MCF 10A (cell line): Measurements from ENCODE around the gene POLR2E. TPM values are rescaled to one million over a fixed set of nuclear protein-coding genes. Genes with fewer than 3 reads are reported as not detected.

Experiments used
- BruUV-seq: library from RNA; stranded (reverse); fragments of 400-500 nt; replicated peaks from 2 replicates; lab custom pipeline; 2021; lab: Mats Ljungman, UMichigan
- CTCF ChIA-PET: fragments of 300-600 bp; sonication (Branson Sonifier 250); formaldehyde crosslinking; extraction: SDS; loops from one replicate; lab custom pipeline; 2021; ENCODE audit warnings: antibody characterized with exemption, inconsistent platforms; lab: Yijun Ruan, JAX
- POLR2A ChIA-PET: fragments of 300-600, 350-650 bp; sonication (Branson Sonifier 250); formaldehyde crosslinking; extraction: SDS; loops from one replicate; lab custom pipeline; 2020; ENCODE audit warnings: antibody characterized with exemption, inconsistent platforms; lab: Yijun Ruan, JAX
- DNase-seq: peaks from one replicate; pipeline ENCODE4 v3.0.0-alpha.2; 2018; ENCODE audit not compliant: unreplicated experiment
- H3K27ac Mint-ChIP-seq: one replicate; pipeline ENCODE4 v1.8.0; 2022; ENCODE audit warnings: mild to moderate bottlenecking, low read depth, mixed read lengths; ENCODE audit not compliant: unreplicated experiment
- H3K27me3 Mint-ChIP-seq: one replicate; pipeline ENCODE4 v1.8.0; 2022; ENCODE audit warnings: mixed read lengths; ENCODE audit not compliant: insufficient read depth, unreplicated experiment
- H3K36me3 Mint-ChIP-seq: one replicate; pipeline ENCODE4 v1.8.0; 2022; ENCODE audit warnings: mild to moderate bottlenecking, moderate library complexity, mixed read lengths; ENCODE audit not compliant: insufficient read depth, unreplicated experiment
- H3K4me1 Mint-ChIP-seq: one replicate; pipeline ENCODE4 v1.8.0; 2022; ENCODE audit warnings: mixed read lengths; ENCODE audit not compliant: insufficient read depth, unreplicated experiment
- H3K4me3 Mint-ChIP-seq: one replicate; pipeline ENCODE4 v1.8.0; 2022; ENCODE audit warnings: mild to moderate bottlenecking, moderate library complexity, mixed read lengths; ENCODE audit not compliant: unreplicated experiment
- H3K9me3 Mint-ChIP-seq: one replicate; pipeline ENCODE4 v1.8.0; 2022; ENCODE audit warnings: mixed read lengths; ENCODE audit not compliant: unreplicated experiment
- CTCF ChIP-seq: fragments of 200-600 bp; IDR thresholded peaks from one replicate; pipeline ENCODE4 v1.8.0; 2022; ENCODE audit warnings: antibody characterized with exemption, mild to moderate bottlenecking; ENCODE audit not compliant: unreplicated experiment
- intact Hi-C: fragments of 100-400 bp; cut with micrococcal nuclease; formaldehyde crosslinking; loops from 2 replicates; pipeline ENCODE4 v1.14.1; 2022
- total RNA-seq: library from RNA; stranded (reverse); gene quantifications from 2 replicates; pipeline ENCODE4 v1.2.3, GENCODE V29; 2022

POLR2E gene
- total RNA-seq, 1 experiment from 2014 or later: 184 TPM

GRCh38 chr19:1088416-1089010, 6.7 kb downstream of the POLR2E start:
- peaks cover 6% of the 10 kb centered on the region for H3K4me1 Mint-ChIP-seq
- no peaks in the 10 kb centered on the region for H3K27me3 Mint-ChIP-seq
- CTCF ChIA-PET: interaction anchor here (0.7 kb wide), 1 partner anchor 454 kb away, joined by 4 read pairs; no protein-coding TSS in a partner anchor
- peaks cover 50% of the 10 kb centered on the region for H3K36me3 Mint-ChIP-seq
- DNase-seq: no peak
- no peak for TF ChIP-seq CTCF
- no peak overlapping the region for H3K4me3 Mint-ChIP-seq
- BruUV-seq: no TSS peak
- POLR2A ChIA-PET: interaction anchor here (0.5 to 0.6 kb wide), 2 partner anchors 10 to 13 kb away, joined by 3 read pairs; no protein-coding TSS in a partner anchor
- H3K27ac Mint-ChIP-seq: no peak overlapping the region
- no peaks in the 10 kb centered on the region for H3K9me3 Mint-ChIP-seq
- intact Hi-C loops: no loop called here

GRCh38 chr19:1087813-1088415, 7.3 kb downstream of the POLR2E start:
- ChIA-PET POLR2A (interaction anchor here (0.5 to 1.4 kb wide), 2 partner anchors 9 to 17 kb away, joined by 3 to 5 read pairs; no protein-coding TSS in a partner anchor), CTCF (interaction anchor here (0.5 to 0.7 kb wide), 2 partner anchors 192 to 455 kb away, joined by 4 to 5 read pairs; no protein-coding TSS in a partner anchor)
- H3K4me3 Mint-ChIP-seq: no peak overlapping the region
- H3K27me3 Mint-ChIP-seq: no peaks in the 10 kb centered on the region
- intact Hi-C loops: no loop called here
- no peak for TF ChIP-seq CTCF
- DNase-seq: no peak
- BruUV-seq: TSS peak; percentile 24
- peak overlapping the region; percentile 49 for H3K27ac Mint-ChIP-seq
- no peaks in the 10 kb centered on the region for H3K4me1 Mint-ChIP-seq
- no peaks in the 10 kb centered on the region for H3K9me3 Mint-ChIP-seq
- peaks cover 48% of the 10 kb centered on the region for H3K36me3 Mint-ChIP-seq

- DNase-seq: no peak
- Mint-ChIP-seq H3K9me3 (no peaks in the 10 kb centered on the region), H3K4me1 (peaks cover 6% of the 10 kb centered on the region), H3K27me3 (no peaks in the 10 kb centered on the region), H3K36me3 (peaks cover 42% of the 10 kb centered on the region), H3K27ac (no peak overlapping the region), H3K4me3 (no peak overlapping the region)
- ChIA-PET CTCF (interaction anchor here (0.7 to 1.0 kb wide), 2 partner anchors 15 to 26 kb away, joined by 3 read pairs; no protein-coding TSS in a partner anchor), POLR2A (interaction anchor here (1.0 to 3.8 kb wide), 5 partner anchors 8 to 64 kb away, joined by 3 to 19 read pairs (median 3); no protein-coding TSS in a partner anchor)
- BruUV-seq: no TSS peak
- TF ChIP-seq CTCF: no peak
- intact Hi-C loops: no loop called here
Measured at GRCh38 chr19:1086613-1087012, 8.6 kb downstream of the POLR2E start.

- BruUV-seq: no TSS peak
- Mint-ChIP-seq H3K4me3 (no peak overlapping the region), H3K36me3 (peaks cover 37% of the 10 kb centered on the region), H3K27me3 (no peaks in the 10 kb centered on the region), H3K4me1 (peaks cover 6% of the 10 kb centered on the region), H3K9me3 (no peaks in the 10 kb centered on the region), H3K27ac (no peak overlapping the region)
- TF ChIP-seq CTCF: no peak
- CTCF ChIA-PET: interaction anchor here (0.7 to 1.0 kb wide), 2 partner anchors 16 to 25 kb away, joined by 3 read pairs; no protein-coding TSS in a partner anchor
- intact Hi-C loops: no loop called here
- POLR2A ChIA-PET: interaction anchor here (0.6 to 3.8 kb wide), 8 partner anchors 8 to 64 kb away, joined by 3 to 19 read pairs (median 4); partner anchors contain the start of gene ARHGAP45
- DNase-seq: no peak
Measured at GRCh38 chr19:1085676-1086442, 9.3 kb downstream of the POLR2E start.
